WTC11 (cell line): ENCODE results near the gene AP5B1.

Source experiments
- ZBTB43 ChIP-seq: sonication (generic); formaldehyde crosslinking; IDR thresholded peaks from 2 replicates; pipeline ENCODE4 v1.8.1; 2023; ENCODE audit warnings: mild to moderate bottlenecking, missing genetic modification reagents
- TF ChIP-seq, protein P1 (sequence below): fragments of 200-600 bp; IDR thresholded peaks from 2 replicates; pipeline ENCODE4 v1.8.0; 2022; ENCODE audit warnings: antibody characterized with exemption

- TF ChIP-seq, protein P1, sequence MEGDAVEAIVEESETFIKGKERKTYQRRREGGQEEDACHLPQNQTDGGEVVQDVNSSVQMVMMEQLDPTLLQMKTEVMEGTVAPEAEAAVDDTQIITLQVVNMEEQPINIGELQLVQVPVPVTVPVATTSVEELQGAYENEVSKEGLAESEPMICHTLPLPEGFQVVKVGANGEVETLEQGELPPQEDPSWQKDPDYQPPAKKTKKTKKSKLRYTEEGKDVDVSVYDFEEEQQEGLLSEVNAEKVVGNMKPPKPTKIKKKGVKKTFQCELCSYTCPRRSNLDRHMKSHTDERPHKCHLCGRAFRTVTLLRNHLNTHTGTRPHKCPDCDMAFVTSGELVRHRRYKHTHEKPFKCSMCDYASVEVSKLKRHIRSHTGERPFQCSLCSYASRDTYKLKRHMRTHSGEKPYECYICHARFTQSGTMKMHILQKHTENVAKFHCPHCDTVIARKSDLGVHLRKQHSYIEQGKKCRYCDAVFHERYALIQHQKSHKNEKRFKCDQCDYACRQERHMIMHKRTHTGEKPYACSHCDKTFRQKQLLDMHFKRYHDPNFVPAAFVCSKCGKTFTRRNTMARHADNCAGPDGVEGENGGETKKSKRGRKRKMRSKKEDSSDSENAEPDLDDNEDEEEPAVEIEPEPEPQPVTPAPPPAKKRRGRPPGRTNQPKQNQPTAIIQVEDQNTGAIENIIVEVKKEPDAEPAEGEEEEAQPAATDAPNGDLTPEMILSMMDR: no peak
- TF ChIP-seq ZBTB43 (CRISPR knock-in tag): no peak
Measured at GRCh38 chr11:65777821-65778361, 2.9 kb downstream of the AP5B1 start.
